B cell (primary cell): Measurements from ENCODE around the gene SLC2A9. TPM values are rescaled to one million over a fixed set of nuclear protein-coding genes. Genes with fewer than 3 reads are reported as not detected.

Source experiments
- ATAC-seq: fragments of 200-7000 bp; cut with Tn5 transposase; one replicate; pipeline ENCODE4 v1.10.0; 2021; ENCODE audit warnings: low read depth, mild to moderate bottlenecking, moderate number of reproducible peaks, moderate library complexity
- CTCF ChIA-PET: fragments of 350-600 bp; sonication (Branson Sonifier 250); formaldehyde crosslinking; loops from one replicate; lab custom pipeline; 2021; ENCODE audit warnings: antibody characterized with exemption, inconsistent platforms; lab: Charles Lee
- POLR2A ChIA-PET: fragments of 350-600 bp; sonication (Branson Sonifier 250); formaldehyde crosslinking; loops from one replicate; lab custom pipeline; 2021; ENCODE audit warnings: antibody characterized with exemption; lab: Charles Lee
- DNase-seq: peaks from one replicate; pipeline ENCODE4 v3.0.0; 2013
- H2AFZ ChIP-seq: 2 replicates; pipeline ENCODE4 v1.6.1; 2012; ENCODE audit warnings: mild to moderate bottlenecking, low read depth, low read length; ENCODE audit not compliant: insufficient read depth, poor library complexity, severe bottlenecking
- H3K27ac ChIP-seq, 2 donors: 1 replicate in 1 of 2; 2 replicates in 1 of 2; pipeline ENCODE4 v1.5.1; 2012 to 2013; ENCODE audit warnings: low read length in 2 of 2, mild to moderate bottlenecking in 2 of 2, moderate library complexity in 1 of 2
- H3K27me3 ChIP-seq, 4 experiments: fragments of 200-600 bp in 1 of 4; sonication (generic) in 1 of 4; replicated peaks in 1 of 4; 1 replicate in 2 of 4; 2 replicates in 2 of 4; pipeline versions ENCODE4 v1.6.1 to v1.7.0; 2013 to 2016; ENCODE audit warnings: low read length in 3 of 4, mild to moderate bottlenecking in 2 of 4, mixed read lengths in 1 of 4, moderate library complexity in 1 of 4; ENCODE audit not compliant: insufficient read depth in 4 of 4, control insufficient read depth in 3 of 4; ENCODE audit errors: control extremely low read depth in 1 of 4
- H3K36me3 ChIP-seq, 2 experiments: replicated peaks in 1 of 2; 1 replicate in 1 of 2; 2 replicates in 1 of 2; pipeline versions ENCODE4 v1.6.1 to v1.7.1; 2013; ENCODE audit warnings: low read length in 1 of 2; ENCODE audit not compliant: insufficient read depth in 2 of 2, control insufficient read depth in 1 of 2; ENCODE audit errors: control extremely low read depth in 1 of 2, extremely low read depth in 1 of 2
- H3K4me1 ChIP-seq, 2 donors: fragments of 200-600 bp in 1 of 2; sonication (generic) in 1 of 2; 1 replicate in 1 of 2; 2 replicates in 1 of 2; pipeline versions ENCODE4 v1.5.1 to v1.6.1; 2013 to 2017; ENCODE audit warnings: low read length in 2 of 2; ENCODE audit not compliant: control insufficient read depth in 2 of 2, insufficient read depth in 2 of 2
- H3K4me2 ChIP-seq: replicated peaks from 2 replicates; pipeline ENCODE3; 2012; ENCODE audit warnings: mild to moderate bottlenecking, low read depth, low read length; ENCODE audit not compliant: poor library complexity, severe bottlenecking
- H3K4me3 ChIP-seq, 5 experiments: fragments of 200-600 bp in 1 of 5; sonication (generic) in 1 of 5; 1 replicate in 3 of 5; 2 replicates in 2 of 5; pipeline versions ENCODE4 v1.5.1 to v1.7.0; 2011 to 2016; ENCODE audit warnings: low read length in 4 of 5, mild to moderate bottlenecking in 4 of 5, low read depth in 2 of 5, control low read depth in 1 of 5, moderate library complexity in 1 of 5; ENCODE audit not compliant: insufficient read depth in 1 of 5; ENCODE audit errors: control extremely low read depth in 1 of 5, extremely low read depth in 1 of 5
- H3K79me2 ChIP-seq: fragments of 200-600 bp; sonication (generic); one replicate; pipeline ENCODE4 v1.6.0; 2016; ENCODE audit warnings: low read length; ENCODE audit not compliant: control insufficient read depth, insufficient read depth
- H3K9ac ChIP-seq: fragments of 200-600 bp; sonication (generic); 2 replicates; pipeline ENCODE4 v1.6.1; 2017; ENCODE audit warnings: mild to moderate bottlenecking, low read length, moderate library complexity
- H3K9me3 ChIP-seq, 3 donors: one replicate each; pipeline versions ENCODE4 v1.6.1 to v1.7.1; 2013; ENCODE audit warnings: low read length in 2 of 3; ENCODE audit not compliant: control insufficient read depth in 2 of 3, insufficient read depth in 1 of 3; ENCODE audit errors: control extremely low read depth in 1 of 3
- H4K20me1 ChIP-seq: 2 replicates; pipeline ENCODE4 v1.6.0; 2012; ENCODE audit warnings: mild to moderate bottlenecking, low read length; ENCODE audit not compliant: insufficient read depth, control insufficient read depth, poor library complexity, severe bottlenecking
- H3K27ac Mint-ChIP-seq: one replicate; pipeline ENCODE4 v1.8.0; 2021; ENCODE audit warnings: mixed read lengths
- H3K27me3 Mint-ChIP-seq: one replicate; pipeline ENCODE4 v1.8.0; 2021; ENCODE audit warnings: mixed read lengths
- H3K4me1 Mint-ChIP-seq: one replicate; pipeline ENCODE4 v1.8.0; 2021; ENCODE audit warnings: mixed read lengths
- H3K4me3 Mint-ChIP-seq: one replicate; pipeline ENCODE4 v1.8.0; 2021; ENCODE audit warnings: mixed read lengths
- H3K9me3 Mint-ChIP-seq: one replicate; pipeline ENCODE4 v1.8.0; 2022; ENCODE audit warnings: mixed read lengths; ENCODE audit not compliant: insufficient read depth
- CTCF ChIP-seq: fragments of 200-600 bp; IDR thresholded peaks from one replicate; pipeline ENCODE4 v1.8.0; 2022; ENCODE audit warnings: antibody characterized with exemption, mild to moderate bottlenecking
- EZH2 ChIP-seq: IDR thresholded peaks from 2 replicates; pipeline ENCODE4 v1.6.1; 2012; ENCODE audit warnings: borderline replicate concordance, low read depth, mild to moderate bottlenecking, moderate library complexity, low read length; ENCODE audit not compliant: insufficient read depth, poor library complexity, severe bottlenecking
- WGBS: methylation state at CpG from one replicate; pipeline ENCODE4 v1.1.5; 2013; ENCODE audit warnings: missing lambda C conversion rate; ENCODE audit not compliant: insufficient coverage; 5-methylcytosine and 5-hydroxymethylcytosine counted together
- intact Hi-C: fragments of 100-400 bp; cut with micrococcal nuclease; formaldehyde crosslinking; loops from one replicate; pipeline ENCODE4 v1.10.0; 2022
- polyA plus RNA-seq: library from polyadenylated mRNA; depleted of rRNA; stranded (reverse); fragments of >200 nt; gene quantifications from 2 replicates; pipeline ENCODE4 v1.2.3, GENCODE V29; 2012
- total RNA-seq, 2 donors: library from RNA; stranded (reverse); fragments of 120-200 nt in 1 of 2; gene quantifications; 1 replicate in 1 of 2; 2 replicates in 1 of 2; pipeline versions ENCODE4 v1.2.3 to v1.2.4, GENCODE V29; 2013 to 2022

Gene SLC2A9
- total and polyA plus RNA-seq, 2 donors (not counting 1 experiment from before 2014, with no cell fraction given): 0.89 to 2.1 TPM

DNA sequence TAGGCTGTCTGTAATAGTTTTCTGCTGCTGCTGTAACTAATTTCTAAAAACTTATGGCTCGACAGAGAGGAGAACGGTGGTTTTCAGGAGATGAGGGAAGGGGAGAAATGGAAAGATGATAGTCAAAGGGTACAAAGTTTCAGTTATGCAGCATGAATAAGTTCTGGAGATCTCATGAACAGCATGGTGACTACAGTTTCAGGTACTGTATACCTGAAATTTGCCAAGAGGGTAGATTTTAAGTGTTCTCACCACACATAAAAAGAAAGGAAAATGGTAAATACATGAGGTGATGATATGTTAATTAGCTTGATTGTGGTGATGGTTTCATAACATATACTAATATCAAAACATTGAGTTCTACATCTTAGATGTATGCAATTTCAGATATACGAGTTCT, 205.0 kb downstream of the SLC2A9 start:
- ATAC-seq: no peak
- H3K4me1 Mint-ChIP-seq: no peaks in the 10 kb centered on the region
- intact Hi-C loops: no loop called here

More for the DNA sequence above, 205.0 kb downstream of the SLC2A9 start:
- ChIA-PET POLR2A (no interaction called here), CTCF (no interaction called here)
- H3K9me3 Mint-ChIP-seq: no peaks in the 10 kb centered on the region
- Histone ChIP-seq H3K27ac (no peak overlapping the region), H3K4me3 (no peak overlapping the region), H3K79me2 (no peaks in the 10 kb centered on the region), H2AFZ (no peak overlapping the region), H3K9ac (no peak overlapping the region), H4K20me1 (no peaks in the 10 kb centered on the region), H3K27me3 (no peaks in the 10 kb centered on the region), H3K4me1 (no peaks in the 10 kb centered on the region), H3K4me2 (no peak overlapping the region), H3K36me3 (no peaks in the 10 kb centered on the region), H3K9me3 (peaks cover 0 to 4% (median 0%) of the 10 kb centered on the region in 3 donors)
- DNase-seq: no peak
- H3K4me3 Mint-ChIP-seq: no peak overlapping the region
- WGBS: no CpG with 5 or more reads among the region's 3 CpGs
- H3K27me3 Mint-ChIP-seq: peaks cover 16% of the 10 kb centered on the region
- TF ChIP-seq EZH2: no peak
- no peak for TF ChIP-seq CTCF
- no peak overlapping the region for H3K27ac Mint-ChIP-seq
